H1 (cell line): ENCODE results near the gene STK33. TPM values are rescaled to one million over a fixed set of nuclear protein-coding genes. Genes with fewer than 3 reads are reported as not detected.

Source experiments
- CTCF ChIA-PET: fragments of 300-600 bp; sonication (Branson Sonifier 250); formaldehyde crosslinking; loops from one replicate; lab custom pipeline; 2021; ENCODE audit not compliant: partially characterized antibody; lab: Charles Lee
- POLR2A ChIA-PET: fragments of 300-600 bp; sonication (Branson Sonifier 250); formaldehyde crosslinking; loops from one replicate; lab custom pipeline; 2021; ENCODE audit warnings: inconsistent platforms; ENCODE audit not compliant: partially characterized antibody; lab: Charles Lee
- DNase-seq, 2 experiments: peaks; one replicate each; pipeline versions ENCODE4 v3.0.0 to v3.0.0-alpha.2; 2010 to 2022; ENCODE audit warnings: low spot score in 2 of 2, low read depth in 1 of 2, mixed read lengths in 1 of 2
- FAIRE-seq: peaks from 2 replicates; lab custom pipeline; 2011; peaks lifted over from hg19 to GRCh38; lab: Jason Lieb, UNC
- H2AFZ ChIP-seq: 2 replicates; pipeline ENCODE4 v1.8.1; 2012; ENCODE audit warnings: low read length, inconsistent platforms
- H2AK5ac ChIP-seq: 2 replicates; pipeline ENCODE4 v1.6.1; 2013; ENCODE audit warnings: low read depth, low read length
- H2BK120ac ChIP-seq: replicated peaks from 2 replicates; pipeline ENCODE3; 2013; ENCODE audit warnings: low read depth, low read length, inconsistent platforms
- H2BK12ac ChIP-seq: 2 replicates; pipeline ENCODE4 v1.6.1; 2013; ENCODE audit warnings: low read depth, low read length
- H2BK15ac ChIP-seq: 2 replicates; pipeline ENCODE4 v1.6.1; 2013; ENCODE audit warnings: low read length
- H2BK20ac ChIP-seq: 2 replicates; pipeline ENCODE4 v1.6.1; 2013; ENCODE audit warnings: low read length
- H2BK5ac ChIP-seq: 2 replicates; pipeline ENCODE4 v1.6.1; 2013; ENCODE audit warnings: low read depth, low read length
- H3K14ac ChIP-seq: 2 replicates; pipeline ENCODE4 v1.6.1; 2013; ENCODE audit warnings: inconsistent platforms; ENCODE audit not compliant: insufficient read length
- H3K18ac ChIP-seq: 2 replicates; pipeline ENCODE4 v1.6.1; 2013; ENCODE audit warnings: low read length; ENCODE audit errors: extremely low read depth
- H3K23ac ChIP-seq: 2 replicates; pipeline ENCODE4 v1.6.1; 2013; ENCODE audit warnings: inconsistent platforms; ENCODE audit not compliant: insufficient read length
- H3K23me2 ChIP-seq: 2 replicates; pipeline ENCODE4 v1.6.1; 2013; ENCODE audit warnings: low read depth, low read length
- H3K27ac ChIP-seq: 2 replicates; pipeline ENCODE4 v1.6.1; 2011; ENCODE audit warnings: low read depth, low read length, inconsistent platforms
- H3K27me3 ChIP-seq, 4 experiments: replicated peaks in 1 of 4; 1 replicate in 1 of 4; 2 replicates in 3 of 4; pipeline versions ENCODE4 v1.6.1 to v1.8.1; 2011 to 2013; ENCODE audit warnings: low read length in 3 of 4, mild to moderate bottlenecking in 3 of 4, inconsistent platforms in 2 of 4, mixed read lengths in 2 of 4, moderate library complexity in 1 of 4; ENCODE audit not compliant: control insufficient read depth in 3 of 4, insufficient read depth in 3 of 4; ENCODE audit errors: extremely low read depth in 1 of 4
- H3K36me3 ChIP-seq, 4 experiments: 2 replicates each; pipeline versions ENCODE4 v1.6.1 to v1.8.1; 2011 to 2013; ENCODE audit warnings: mild to moderate bottlenecking in 4 of 4, low read length in 3 of 4, moderate library complexity in 2 of 4, control low read depth in 1 of 4, inconsistent platforms in 1 of 4; ENCODE audit not compliant: insufficient read depth in 4 of 4, control insufficient read depth in 2 of 4
- H3K4ac ChIP-seq: replicated peaks from 2 replicates; pipeline ENCODE3; 2013; ENCODE audit warnings: low read length, low read depth, mixed read lengths, inconsistent platforms; ENCODE audit not compliant: insufficient read length
- H3K4me1 ChIP-seq, 4 experiments: replicated peaks in 1 of 4; 1 replicate in 1 of 4; 2 replicates in 3 of 4; pipeline versions ENCODE4 v1.6.1 to v1.8.1; 2011 to 2013; ENCODE audit warnings: low read length in 3 of 4, inconsistent platforms in 2 of 4, mixed read lengths in 1 of 4; ENCODE audit not compliant: insufficient read depth in 4 of 4, control insufficient read depth in 3 of 4
- H3K4me2 ChIP-seq, 2 experiments: 2 replicates each; pipeline versions ENCODE4 v1.6.1 to v1.8.1; 2011 to 2013; ENCODE audit warnings: low read depth in 2 of 2, low read length in 2 of 2, control low read depth in 1 of 2, inconsistent platforms in 1 of 2, mild to moderate bottlenecking in 1 of 2; ENCODE audit not compliant: insufficient read depth in 1 of 2
- H3K4me3 ChIP-seq, 4 experiments: fragments of 200-600, 300-600 bp in 1 of 4; sonication (generic), shearing (Covaris generic), sonication (Bioruptor Twin) in 1 of 4; 2 replicates each; pipeline versions ENCODE4 v1.5.1 to v1.8.1; 2011 to 2016; ENCODE audit warnings: low read length in 4 of 4, low read depth in 3 of 4, control low read depth in 2 of 4, inconsistent platforms in 2 of 4, mild to moderate bottlenecking in 2 of 4, mixed read lengths in 1 of 4, moderate library complexity in 1 of 4; ENCODE audit not compliant: insufficient read depth in 2 of 4; ENCODE audit errors: extremely low read depth in 1 of 4
- H3K56ac ChIP-seq: replicated peaks from 2 replicates; pipeline ENCODE3; 2013; ENCODE audit warnings: low read depth, mild to moderate bottlenecking, mixed read lengths, low read length, inconsistent platforms; ENCODE audit not compliant: insufficient read length
- H3K79me1 ChIP-seq: 2 replicates; pipeline ENCODE4 v1.6.1; 2013; ENCODE audit warnings: low read depth, low read length, control low read depth
- H3K79me2 ChIP-seq, 2 experiments: 2 replicates each; pipeline versions ENCODE4 v1.6.1 to v1.8.1; 2012 to 2013; ENCODE audit warnings: low read length in 2 of 2, mild to moderate bottlenecking in 2 of 2, inconsistent platforms in 1 of 2; ENCODE audit not compliant: insufficient read depth in 2 of 2, control insufficient read depth in 1 of 2
- H3K9ac ChIP-seq, 4 experiments: replicated peaks in 1 of 4; 1 replicate in 1 of 4; 2 replicates in 3 of 4; pipeline versions ENCODE4 v1.6.1 to v1.8.1; 2011 to 2013; ENCODE audit warnings: low read depth in 3 of 4, low read length in 3 of 4, control low read depth in 2 of 4, mild to moderate bottlenecking in 2 of 4, moderate library complexity in 2 of 4, inconsistent platforms in 1 of 4; ENCODE audit errors: extremely low read depth in 1 of 4
- H3K9me3 ChIP-seq, 2 experiments: 2 replicates each; pipeline versions ENCODE4 v1.6.1 to v1.8.1; 2012 to 2013; ENCODE audit warnings: mild to moderate bottlenecking in 2 of 2, moderate library complexity in 2 of 2, control low read depth in 1 of 2, inconsistent platforms in 1 of 2, low read depth in 1 of 2, low read length in 1 of 2, mixed read lengths in 1 of 2; ENCODE audit not compliant: insufficient read depth in 2 of 2
- H4K20me1 ChIP-seq, 2 experiments: replicated peaks in 1 of 2; 2 replicates each; pipeline versions ENCODE3 to v1.8.1; 2011 to 2013; ENCODE audit warnings: inconsistent platforms in 2 of 2, low read length in 2 of 2, mild to moderate bottlenecking in 1 of 2; ENCODE audit not compliant: insufficient read depth in 2 of 2, control insufficient read depth in 1 of 2
- H4K5ac ChIP-seq: 2 replicates; pipeline ENCODE4 v1.6.1; 2013; ENCODE audit warnings: low read length, low read depth, mixed read lengths, inconsistent platforms; ENCODE audit not compliant: insufficient read length
- H4K8ac ChIP-seq: 2 replicates; pipeline ENCODE4 v1.8.0; 2013; ENCODE audit warnings: mild to moderate bottlenecking, moderate library complexity, low read length, inconsistent platforms; ENCODE audit not compliant: insufficient read depth; ENCODE audit errors: extremely low read depth
- H4K91ac ChIP-seq: replicated peaks from 2 replicates; pipeline ENCODE3; 2013; ENCODE audit warnings: low read length, mixed read lengths, inconsistent platforms; ENCODE audit not compliant: insufficient read length
- CEBPB ChIP-seq: IDR thresholded peaks from 2 replicates; pipeline ENCODE4 v1.6.1; 2012; ENCODE audit warnings: low read depth, low read length
- FOSL1 ChIP-seq: IDR thresholded peaks from 2 replicates; pipeline ENCODE4 v1.6.1; 2011; ENCODE audit warnings: mild to moderate bottlenecking, low read depth, low read length, moderate library complexity; ENCODE audit not compliant: insufficient read depth
- GTF2F1 ChIP-seq: IDR thresholded peaks from 2 replicates; pipeline ENCODE4 v1.6.1; 2012; ENCODE audit warnings: low read depth, low read length, improper control_type of control experiment, borderline replicate concordance
- MAFK ChIP-seq: IDR thresholded peaks from 2 replicates; pipeline ENCODE4 v1.6.1; 2012; ENCODE audit warnings: low read depth, mild to moderate bottlenecking, improper control_type of control experiment, low read length
- POU5F1 ChIP-seq: IDR thresholded peaks from 2 replicates; pipeline ENCODE4 v1.6.1; 2011; ENCODE audit warnings: low read depth, mild to moderate bottlenecking, low read length, moderate library complexity
- SUZ12 ChIP-seq: fragments of 200-600 bp; sonication (generic); IDR thresholded peaks from 2 replicates; pipeline ENCODE4 v1.6.1; 2012; ENCODE audit warnings: mild to moderate bottlenecking, inconsistent platforms, low read length, moderate library complexity, mixed read lengths
- TCF12 ChIP-seq: IDR thresholded peaks from 2 replicates; pipeline ENCODE4 v1.6.1; 2011; ENCODE audit warnings: low read depth, mild to moderate bottlenecking, low read length
- YY1 ChIP-seq: IDR thresholded peaks from 2 replicates; pipeline ENCODE4 v1.6.1; 2011; ENCODE audit warnings: low read depth, mild to moderate bottlenecking, low read length
- WGBS, 2 experiments: shearing (Covaris generic) in 1 of 2; methylation state at CpG; one replicate each; pipeline versions ENCODE4 v1.1.6 to v1.1.7; 2013 to 2015; ENCODE audit warnings: low lambda C conversion rate in 2 of 2, mixed read lengths in 2 of 2, inconsistent platforms in 1 of 2, low coverage in 1 of 2, missing lambda C conversion rate in 1 of 2; ENCODE audit not compliant: insufficient replicate concordance in 2 of 2, insufficient coverage in 1 of 2, insufficient read length in 1 of 2; ENCODE audit errors: extremely low coverage in 1 of 2, missing lambda C conversion rate in 1 of 2; 5-methylcytosine and 5-hydroxymethylcytosine counted together
- polyA plus RNA-seq, 7 experiments: library from polyadenylated mRNA; depleted of rRNA in 3 of 7; stranded (reverse) in 5 of 7; unstranded in 2 of 7; fragments of >200 nt in 5 of 7; fragments of 200-250 nt in 2 of 7; gene quantifications; 1 replicate in 5 of 7; 2 replicates in 1 of 7; 4 replicates in 1 of 7; pipeline versions ENCODE4 v1.2.1 to v1.2.3, GENCODE V29; 2011 to 2013; ENCODE audit warnings: missing spikeins in 2 of 7, mixed read lengths in 2 of 7
- total RNA-seq: library from RNA; stranded (reverse); fragmentation: NEBNext Ultra II Directional; extraction: Animal tissue kit (Norgen Biotek cat#: 25700); gene quantifications from 2 replicates; pipeline ENCODE4 v1.2.1, GENCODE V29; 2021
- TF ChIP-seq, protein P1 (sequence below): IDR thresholded peaks from 2 replicates; pipeline ENCODE4 v1.6.1; 2011; ENCODE audit warnings: low read depth, mild to moderate bottlenecking, low read length; ENCODE audit not compliant: insufficient read depth

The STK33 gene
- total and polyA plus RNA-seq, 2 of the 8 experiments (the other 6 are each of a cell fraction or from before 2014, with no cell fraction given): 8.8 to 25.1 TPM

- H4K5ac ChIP-seq: no peak overlapping the region
- WGBS, 2 experiments: 85% methylated on average over 2 of the region's 2 CpGs; no CpG with 5 or more reads in 1 of the 2 experiments
- H2BK15ac ChIP-seq: no peak overlapping the region
- no peaks in the 10 kb centered on the region for H4K20me1 ChIP-seq
- no peak overlapping the region for H3K56ac ChIP-seq
- no peak overlapping the region for H3K9ac ChIP-seq
- H4K91ac ChIP-seq: no peak overlapping the region
- no peak overlapping the region for H3K18ac ChIP-seq
- TF ChIP-seq TCF12 (no peak), SUZ12 (no peak), MAFK (no peak), FOSL1 (no peak), POU5F1 (no peak), CEBPB (no peak), YY1 (no peak), GTF2F1 (no peak)
- TF ChIP-seq, protein P1, sequence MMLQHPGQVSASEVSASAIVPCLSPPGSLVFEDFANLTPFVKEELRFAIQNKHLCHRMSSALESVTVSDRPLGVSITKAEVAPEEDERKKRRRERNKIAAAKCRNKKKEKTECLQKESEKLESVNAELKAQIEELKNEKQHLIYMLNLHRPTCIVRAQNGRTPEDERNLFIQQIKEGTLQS: no peak
- H3K4me2 ChIP-seq: no peak overlapping the region
- H3K79me2 ChIP-seq: no peaks in the 10 kb centered on the region
- H3K36me3 ChIP-seq: no peaks in the 10 kb centered on the region; a peak in 1 of 8 replicates
- no peak overlapping the region for H2AK5ac ChIP-seq
- no peak overlapping the region for H3K4me3 ChIP-seq
- no peak overlapping the region for H2BK12ac ChIP-seq
- H2BK20ac ChIP-seq: no peak overlapping the region
- no peak overlapping the region for H3K27ac ChIP-seq
- H2BK120ac ChIP-seq: no peak overlapping the region
- ChIA-PET CTCF (interaction anchor here (0.6 to 1.8 kb wide), 7 partner anchors 10 to 69 kb away, joined by 3 to 4 read pairs (median 3); no protein-coding TSS in a partner anchor), POLR2A (interaction anchor here (1.5 kb wide), 1 partner anchor 13 kb away, joined by 8 read pairs; no protein-coding TSS in a partner anchor)
- no peaks in the 10 kb centered on the region; the same call in 1 of the 2 replicates for H3K23me2 ChIP-seq
- H3K27me3 ChIP-seq: no peaks in the 10 kb centered on the region
- H2BK5ac ChIP-seq: no peak overlapping the region
- H4K8ac ChIP-seq: no peak overlapping the region
- no peak for DNase-seq
- no peak overlapping the region for H2AFZ ChIP-seq
- peaks cover 2 to 9% (median 7%) of the 10 kb centered on the region in 4 experiments; a peak in 6 of 7 replicates for H3K4me1 ChIP-seq
- H3K79me1 ChIP-seq: no peaks in the 10 kb centered on the region
- H3K14ac ChIP-seq: no peak overlapping the region
- H3K4ac ChIP-seq: no peak overlapping the region
- H3K23ac ChIP-seq: no peak overlapping the region
- H3K9me3 ChIP-seq: no peaks in the 10 kb centered on the region
- FAIRE-seq: no peak
Observed at GRCh38 chr11:8636127-8636526, 42.1 kb upstream of the STK33 start.
